Calu3 (cell line): ENCODE data around the gene CACNA1S. TPM values are rescaled to one million over a fixed set of nuclear protein-coding genes. Genes with fewer than 3 reads are reported as not detected.

Source experiments
- BruUV-seq: library from RNA; stranded (reverse); fragments of 400-500 nt; replicated peaks from 2 replicates; lab custom pipeline; 2021; lab: Mats Ljungman, UMichigan
- CTCF ChIA-PET: fragments of 300-600 bp; sonication (Branson Sonifier 250); formaldehyde crosslinking; loops from one replicate; lab custom pipeline; 2022; ENCODE audit warnings: antibody characterized with exemption; lab: Charles Lee
- DNase-seq: peaks from one replicate; pipeline ENCODE4 v3.0.0; 2022
- H3K27ac Mint-ChIP-seq: one replicate; pipeline ENCODE4 v1.8.0; 2022; ENCODE audit warnings: mixed read lengths; ENCODE audit not compliant: unreplicated experiment
- H3K27me3 Mint-ChIP-seq: one replicate; pipeline ENCODE4 v1.8.0; 2022; ENCODE audit warnings: mixed read lengths; ENCODE audit not compliant: unreplicated experiment
- H3K36me3 Mint-ChIP-seq: one replicate; pipeline ENCODE4 v1.8.0; 2022; ENCODE audit warnings: mild to moderate bottlenecking, moderate library complexity, mixed read lengths; ENCODE audit not compliant: insufficient read depth, unreplicated experiment
- H3K4me1 Mint-ChIP-seq: one replicate; pipeline ENCODE4 v1.8.0; 2022; ENCODE audit warnings: mild to moderate bottlenecking, low read depth, mixed read lengths; ENCODE audit not compliant: unreplicated experiment
- H3K4me3 Mint-ChIP-seq: one replicate; pipeline ENCODE4 v1.8.0; 2022; ENCODE audit warnings: mild to moderate bottlenecking, low read depth, moderate library complexity, mixed read lengths; ENCODE audit not compliant: unreplicated experiment
- H3K9me3 Mint-ChIP-seq: one replicate; pipeline ENCODE4 v1.8.0; 2022; ENCODE audit warnings: low read depth, mixed read lengths; ENCODE audit not compliant: unreplicated experiment
- CTCF ChIP-seq: fragments of 200-600 bp; IDR thresholded peaks from one replicate; pipeline ENCODE4 v1.8.0; 2022; ENCODE audit warnings: antibody characterized with exemption; ENCODE audit not compliant: unreplicated experiment
- intact Hi-C: fragments of 100-400 bp; cut with micrococcal nuclease; formaldehyde crosslinking; loops from one replicate; pipeline ENCODE4 v1.10.0; 2022; ENCODE audit not compliant: unreplicated experiment
- total RNA-seq: library from RNA; stranded (reverse); gene quantifications from 2 replicates; pipeline ENCODE4 v1.2.3, GENCODE V29; 2022

CACNA1S gene
- total RNA-seq, 1 experiment from 2014 or later: not detected

DNA sequence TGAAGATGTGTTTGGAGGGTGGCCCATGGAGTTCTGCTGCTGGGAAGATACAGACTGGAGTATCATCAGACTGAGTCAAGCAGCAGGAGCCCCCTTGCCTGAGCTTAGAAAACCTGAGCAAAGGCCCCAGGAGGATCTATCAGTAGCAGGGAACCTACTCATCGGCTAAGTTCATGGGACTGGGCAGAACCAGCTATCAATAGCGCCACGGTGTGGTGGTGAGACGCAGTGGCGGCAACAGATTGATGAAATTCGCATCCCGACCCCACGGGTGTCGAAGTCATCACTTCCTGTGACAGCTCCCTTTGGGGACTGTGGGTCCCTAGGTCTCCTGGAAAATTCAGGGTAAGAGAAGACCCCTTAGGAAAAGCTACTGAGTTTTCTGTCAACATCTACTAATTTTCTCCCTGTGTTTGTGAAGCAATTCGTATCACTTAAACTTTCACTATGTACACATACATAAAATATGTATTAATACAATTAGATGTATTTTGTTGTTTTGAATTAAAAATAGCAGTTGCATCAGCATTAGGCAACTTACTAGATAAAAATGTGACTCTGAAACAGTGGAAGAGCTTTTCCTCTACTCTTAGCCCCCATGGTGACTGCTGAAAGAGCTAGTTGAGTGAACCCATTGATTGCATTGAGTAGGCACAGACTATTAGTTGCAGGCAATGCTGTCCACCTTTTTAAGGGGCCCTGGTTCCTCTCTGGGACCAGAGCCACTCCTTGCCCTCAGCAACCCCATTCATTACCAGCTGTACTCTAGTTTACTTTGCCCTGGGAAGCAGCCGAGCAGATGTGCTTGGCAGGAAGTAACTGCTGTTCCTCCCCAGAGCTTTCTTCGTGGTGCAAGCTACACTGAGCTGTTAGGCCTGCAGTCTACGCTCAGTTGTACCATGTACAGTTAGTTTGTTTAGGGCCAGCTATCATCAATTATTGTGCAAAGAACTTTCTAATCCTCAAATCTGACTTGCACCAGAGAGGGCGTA is 7.3 kb upstream of the CACNA1S start:
- Mint-ChIP-seq H3K4me3 (no peak overlapping the region), H3K27ac (no peak overlapping the region), H3K27me3 (peaks cover 88% of the 10 kb centered on the region), H3K4me1 (no peaks in the 10 kb centered on the region), H3K9me3 (no peaks in the 10 kb centered on the region), H3K36me3 (peaks cover 3% of the 10 kb centered on the region)
- TF ChIP-seq CTCF: peak; percentile 71
- CTCF ChIA-PET: interaction anchor here (0.7 to 1.7 kb wide), 4 partner anchors 10 to 148 kb away, joined by 3 to 14 read pairs (median 8); no protein-coding TSS in a partner anchor
- peak; percentile 60 for DNase-seq
- BruUV-seq: no TSS peak
- intact Hi-C loops: no loop called here

DNA sequence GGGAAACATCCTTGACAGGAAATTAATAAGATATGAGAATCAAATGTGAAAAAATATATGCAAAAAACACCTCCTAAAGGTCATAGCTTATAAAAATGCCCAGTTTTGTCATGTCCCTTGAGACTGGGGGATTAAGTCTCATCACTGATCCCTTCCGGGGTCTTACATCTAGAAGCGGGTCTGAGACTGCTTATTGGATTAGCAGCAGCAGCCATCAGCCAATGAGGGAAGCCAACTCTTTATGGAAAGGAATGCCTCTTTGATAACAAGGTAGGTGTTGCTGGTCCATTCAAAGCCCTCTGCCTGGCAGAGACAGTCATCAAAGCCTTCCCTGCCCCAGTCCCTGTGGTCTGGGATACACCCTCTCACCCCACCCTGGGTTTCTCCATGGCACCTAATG is 3.9 kb upstream of the CACNA1S start:
- TSS peak; percentile 35 for BruUV-seq
- H3K27me3 Mint-ChIP-seq: peaks cover 80% of the 10 kb centered on the region
- no peak for TF ChIP-seq CTCF
- no peak for DNase-seq
- no peaks in the 10 kb centered on the region for H3K9me3 Mint-ChIP-seq
- no peaks in the 10 kb centered on the region for H3K4me1 Mint-ChIP-seq
- peaks cover 14% of the 10 kb centered on the region for H3K36me3 Mint-ChIP-seq
- no peak overlapping the region for H3K27ac Mint-ChIP-seq
- H3K4me3 Mint-ChIP-seq: no peak overlapping the region
- intact Hi-C loops: no loop called here
- CTCF ChIA-PET: no interaction called here

DNA sequence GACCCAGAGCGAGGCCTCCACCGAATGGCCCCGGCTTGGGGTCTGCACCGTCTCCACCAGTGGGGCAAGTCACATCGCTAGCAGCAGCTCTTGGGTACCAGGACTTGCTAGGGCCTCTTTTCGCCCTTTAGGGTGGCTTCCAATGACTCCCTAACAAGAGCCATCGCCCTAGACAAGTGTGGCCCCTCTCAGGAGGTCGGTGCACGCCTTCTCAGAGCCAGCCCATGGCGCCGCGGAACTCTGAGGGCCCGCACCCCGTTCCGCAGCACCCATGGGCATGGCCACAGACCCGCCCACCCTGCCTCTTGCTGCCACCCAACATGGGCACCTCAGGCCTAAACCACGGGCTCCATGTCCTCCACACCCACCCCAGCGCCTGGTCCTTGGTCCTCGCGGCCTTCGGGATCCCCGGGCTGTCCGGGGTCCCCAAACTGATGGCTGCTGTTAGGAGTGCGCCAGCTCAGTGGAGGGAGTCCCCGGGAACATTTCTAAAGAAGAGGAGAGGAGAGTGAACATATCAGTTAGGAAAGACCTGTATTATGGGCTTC is 3.2 kb upstream of the CACNA1S start:
- no peak overlapping the region for H3K27ac Mint-ChIP-seq
- no TSS peak for BruUV-seq
- no peak overlapping the region for H3K4me3 Mint-ChIP-seq
- no peaks in the 10 kb centered on the region for H3K4me1 Mint-ChIP-seq
- intact Hi-C loops: no loop called here
- TF ChIP-seq CTCF: no peak
- no peak for DNase-seq
- H3K9me3 Mint-ChIP-seq: no peaks in the 10 kb centered on the region
- H3K36me3 Mint-ChIP-seq: peaks cover 14% of the 10 kb centered on the region
- CTCF ChIA-PET: no interaction called here
- H3K27me3 Mint-ChIP-seq: peaks cover 80% of the 10 kb centered on the region

DNA sequence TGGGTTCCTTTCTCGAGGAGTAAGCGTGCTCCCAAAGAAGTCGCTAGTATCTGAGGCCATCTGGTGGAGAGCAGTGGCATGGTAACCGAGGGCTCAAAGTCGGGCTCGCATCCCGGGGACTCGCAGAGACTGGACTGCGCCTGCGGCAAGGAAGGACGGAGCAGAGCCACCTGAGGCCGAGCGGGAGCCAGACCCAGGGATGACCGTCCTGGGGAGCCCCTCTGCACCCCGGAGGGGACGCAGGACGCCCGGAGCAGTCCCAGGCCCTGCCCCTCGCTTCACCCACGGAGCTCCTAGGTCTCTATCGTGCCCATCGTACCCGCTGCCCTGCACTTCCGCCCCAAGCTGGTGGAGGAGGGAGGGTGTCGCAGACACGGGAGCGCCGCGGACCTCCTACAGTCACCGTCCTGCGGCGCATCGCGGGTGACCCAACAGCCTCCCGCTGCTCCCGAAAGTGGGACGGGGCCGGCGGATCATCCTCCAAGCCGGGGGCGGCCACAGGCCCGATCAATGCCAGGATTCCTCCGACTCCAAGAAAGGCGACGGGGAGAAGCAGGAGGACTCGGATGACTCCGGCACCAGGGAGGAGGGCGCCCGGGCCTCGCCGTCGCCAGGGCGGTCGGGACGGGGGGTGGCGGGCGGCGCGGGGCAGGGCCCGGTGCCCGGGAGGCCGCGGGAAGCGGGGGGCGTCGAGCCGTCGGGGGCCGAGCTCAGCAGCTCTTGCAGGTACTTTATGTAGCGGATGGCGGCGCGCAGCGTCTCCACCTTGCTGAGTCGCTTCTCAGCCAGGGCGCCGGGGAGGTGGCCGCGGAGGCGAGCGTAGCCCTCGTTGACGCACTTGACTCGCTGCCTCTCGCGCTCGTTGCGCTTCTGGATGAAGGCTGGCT is 2.3 kb upstream of the CACNA1S start:
- CTCF ChIA-PET: interaction anchor here (0.6 to 2.3 kb wide), 12 partner anchors 10 to 488 kb away, joined by 3 to 26 read pairs (median 4); no protein-coding TSS in a partner anchor
- peak; percentile 72 for TF ChIP-seq CTCF

More for the DNA sequence above, 2.3 kb upstream of the CACNA1S start:
- peak overlapping the region; percentile 90 for H3K4me3 Mint-ChIP-seq
- peaks cover 80% of the 10 kb centered on the region for H3K27me3 Mint-ChIP-seq
- intact Hi-C loops: loop anchor here (1.0 to 5.0 kb wide), 3 partner anchors 28 to 492 kb away; partner anchors contain the start of gene KIF14
- peak overlapping the region; percentile 81 for H3K27ac Mint-ChIP-seq
- BruUV-seq: no TSS peak
- no peaks in the 10 kb centered on the region for H3K9me3 Mint-ChIP-seq
- DNase-seq: peak; percentile 95
- peaks cover 14% of the 10 kb centered on the region for H3K36me3 Mint-ChIP-seq
- no peaks in the 10 kb centered on the region for H3K4me1 Mint-ChIP-seq
